ENCODE results near the gene SLC13A5. TPM values are rescaled to one million over a fixed set of nuclear protein-coding genes. Genes with fewer than 3 reads are reported as not detected.
"Not testable (repeated sequence)": the region's sequence is repeated elsewhere in the genome, so short reads cannot be mapped to it uniquely, and the experiment has no call there.

SLC13A5 gene
- total RNA-seq, 1 donor from 2014 or later, result not detected

GRCh38 chr17:6706499-6706898 is 6.7 kb downstream of the SLC13A5 start:
- Mint-ChIP-seq H3K9me3 (no peaks in the 10 kb centered on the region), H3K36me3 (ENCODE audit: low read depth) (no peaks in the 10 kb centered on the region), H3K4me1 (ENCODE audit: low read depth) (no peaks in the 10 kb centered on the region), H3K4me3 (ENCODE audit: low read depth) (no peak overlapping the region), H3K27ac (no peak overlapping the region), H3K27me3 (ENCODE audit: low read depth) (peaks cover 17% of the 10 kb centered on the region)
- intact Hi-C loops (cut with micrococcal nuclease), result no loop called here
- DNase-seq (ENCODE audit: low spot score), result no peak

DNA sequence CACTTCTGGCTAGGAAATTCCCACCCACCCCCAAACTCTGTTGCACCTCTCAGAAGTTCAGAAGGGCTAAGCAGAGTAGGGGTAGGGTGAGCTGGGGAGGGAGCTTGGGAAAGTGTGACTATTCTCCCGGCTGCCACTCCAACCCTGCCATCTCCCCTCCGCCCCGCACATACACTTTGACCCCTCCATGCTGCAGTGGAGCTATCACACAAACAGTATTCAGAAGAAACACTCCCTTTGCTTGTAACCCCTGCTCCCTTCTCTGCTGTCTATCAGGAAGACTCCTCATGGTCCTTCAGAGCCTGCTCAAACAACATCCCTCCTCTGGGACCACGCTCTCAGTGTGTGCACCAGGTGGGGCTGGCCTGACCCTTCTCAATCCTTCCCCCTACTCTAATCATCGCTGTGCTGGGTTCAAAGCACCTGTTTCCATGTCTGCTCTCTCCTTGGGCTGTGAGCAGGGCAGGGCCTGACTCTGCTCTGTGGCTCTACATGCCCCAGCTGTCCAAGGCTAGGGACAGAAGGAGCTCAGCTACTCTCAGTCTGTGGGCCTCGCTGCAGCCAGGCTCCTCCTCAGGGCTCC is 8.6 kb downstream of the SLC13A5 start:
- H3K36me3 Mint-ChIP-seq (ENCODE audit: low read depth), result no peaks in the 10 kb centered on the region
- H3K27ac Mint-ChIP-seq, result no peak overlapping the region
- H3K27me3 Mint-ChIP-seq (ENCODE audit: low read depth), result peaks cover 7% of the 10 kb centered on the region
- no peaks in the 10 kb centered on the region for H3K9me3 Mint-ChIP-seq
- no peak overlapping the region for H3K4me3 Mint-ChIP-seq (ENCODE audit: low read depth)
- DNase-seq (ENCODE audit: low spot score), result no peak
- no peaks in the 10 kb centered on the region for H3K4me1 Mint-ChIP-seq (ENCODE audit: low read depth)
- intact Hi-C loops (cut with micrococcal nuclease), result no loop called here

DNA sequence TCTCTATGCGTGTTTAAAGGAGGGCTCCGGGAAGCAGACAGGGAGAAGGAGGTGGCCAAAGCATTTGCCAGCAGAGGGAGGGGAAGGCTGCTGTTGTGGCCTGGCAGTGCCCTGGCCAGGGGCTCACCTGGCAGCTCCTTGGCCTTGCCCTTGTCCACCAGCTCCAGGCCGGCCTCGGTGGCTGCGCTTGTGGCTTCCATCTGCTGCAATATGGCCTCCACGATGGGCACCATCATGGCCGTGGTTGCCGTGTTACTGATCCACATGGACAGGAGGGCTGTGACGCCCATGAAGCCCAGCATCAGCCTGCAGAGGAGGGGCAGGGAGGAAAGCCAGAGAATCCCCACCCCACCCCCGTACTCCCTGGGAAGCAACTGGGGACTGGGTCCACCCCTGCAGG is 9.4 kb downstream of the SLC13A5 start:
- Mint-ChIP-seq H3K27ac (no peak overlapping the region), H3K36me3 (ENCODE audit: low read depth) (no peaks in the 10 kb centered on the region), H3K4me3 (ENCODE audit: low read depth) (no peak overlapping the region), H3K9me3 (no peaks in the 10 kb centered on the region), H3K4me1 (ENCODE audit: low read depth) (no peaks in the 10 kb centered on the region), H3K27me3 (ENCODE audit: low read depth) (peaks cover 5% of the 10 kb centered on the region)
- intact Hi-C loops (cut with micrococcal nuclease), result no loop called here
- no peak for DNase-seq (ENCODE audit: low spot score)

- Mint-ChIP-seq H3K27me3 (ENCODE audit: low read depth) (peaks cover 1% of the 10 kb centered on the region), H3K4me1 (ENCODE audit: low read depth) (no peaks in the 10 kb centered on the region), H3K36me3 (ENCODE audit: low read depth) (no peaks in the 10 kb centered on the region), H3K27ac (no peak overlapping the region), H3K9me3 (no peaks in the 10 kb centered on the region), H3K4me3 (ENCODE audit: low read depth) (no peak overlapping the region)
- no peak for DNase-seq (ENCODE audit: low spot score)
- intact Hi-C loops (cut with micrococcal nuclease), result no loop called here
Measured at GRCh38 chr17:6702567-6703215, 10.5 kb downstream of the SLC13A5 start.

GRCh38 chr17:6701719-6702118 is 11.4 kb downstream of the SLC13A5 start:
- no peak overlapping the region for H3K4me3 Mint-ChIP-seq (ENCODE audit: low read depth)
- peaks cover 1% of the 10 kb centered on the region for H3K27me3 Mint-ChIP-seq (ENCODE audit: low read depth)
- no peak for DNase-seq (ENCODE audit: low spot score)
- no peak overlapping the region for H3K27ac Mint-ChIP-seq
- H3K9me3 Mint-ChIP-seq, result no peaks in the 10 kb centered on the region
- H3K36me3 Mint-ChIP-seq (ENCODE audit: low read depth), result no peaks in the 10 kb centered on the region
- intact Hi-C loops (cut with micrococcal nuclease), result no loop called here
- H3K4me1 Mint-ChIP-seq (ENCODE audit: low read depth), result no peaks in the 10 kb centered on the region

GRCh38 chr17:6700948-6701307 is 12.2 kb downstream of the SLC13A5 start:
- no peaks in the 10 kb centered on the region for H3K4me1 Mint-ChIP-seq (ENCODE audit: low read depth)
- H3K9me3 Mint-ChIP-seq, result no peaks in the 10 kb centered on the region
- H3K27ac Mint-ChIP-seq, result no peak overlapping the region
- no peak overlapping the region for H3K4me3 Mint-ChIP-seq (ENCODE audit: low read depth)
- no peaks in the 10 kb centered on the region for H3K36me3 Mint-ChIP-seq (ENCODE audit: low read depth)
- peaks cover 1% of the 10 kb centered on the region for H3K27me3 Mint-ChIP-seq (ENCODE audit: low read depth)
- no peak for DNase-seq (ENCODE audit: low spot score)
- intact Hi-C loops (cut with micrococcal nuclease), result no loop called here

- Mint-ChIP-seq H3K4me1 (ENCODE audit: low read depth) (no peaks in the 10 kb centered on the region), H3K9me3 (no peaks in the 10 kb centered on the region), H3K4me3 (ENCODE audit: low read depth) (no peak overlapping the region), H3K27ac (no peak overlapping the region), H3K36me3 (ENCODE audit: low read depth) (no peaks in the 10 kb centered on the region), H3K27me3 (ENCODE audit: low read depth) (peaks cover 1% of the 10 kb centered on the region)
- DNase-seq (ENCODE audit: low spot score), result no peak
- intact Hi-C loops (cut with micrococcal nuclease), result no loop called here
Measured at GRCh38 chr17:6699997-6700947, 12.9 kb downstream of the SLC13A5 start.

DNA sequence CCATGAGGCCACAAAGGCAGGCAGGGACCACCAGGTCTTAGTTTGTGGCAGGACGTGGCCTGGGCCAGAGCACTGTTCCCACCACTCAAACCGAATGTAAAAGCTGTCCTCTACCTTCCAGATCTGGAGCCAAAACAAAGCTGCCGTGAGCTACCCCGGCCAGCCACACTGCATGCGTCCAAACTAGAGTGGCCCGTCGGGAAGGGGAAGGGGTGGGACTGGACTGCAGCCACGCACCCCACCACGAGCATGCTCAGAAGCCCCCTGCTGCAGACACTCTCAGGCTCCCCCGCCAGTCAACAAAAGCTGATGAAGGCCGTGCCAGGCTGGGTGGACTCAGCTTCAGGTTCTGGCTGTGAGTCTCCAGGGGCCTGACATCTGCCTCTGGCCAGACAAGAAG is 15.2 kb downstream of the SLC13A5 start:
- H3K4me1 Mint-ChIP-seq (ENCODE audit: low read depth), result no peaks in the 10 kb centered on the region
- no peak overlapping the region for H3K27ac Mint-ChIP-seq
- intact Hi-C loops (cut with micrococcal nuclease), result no loop called here
- H3K9me3 Mint-ChIP-seq, result no peaks in the 10 kb centered on the region
- peaks cover 7% of the 10 kb centered on the region for H3K27me3 Mint-ChIP-seq (ENCODE audit: low read depth)
- no peak overlapping the region for H3K4me3 Mint-ChIP-seq (ENCODE audit: low read depth)
- no peaks in the 10 kb centered on the region for H3K36me3 Mint-ChIP-seq (ENCODE audit: low read depth)
- DNase-seq (ENCODE audit: low spot score), result no peak

GRCh38 chr17:6696906-6697305 is 16.3 kb downstream of the SLC13A5 start:
- intact Hi-C loops (cut with micrococcal nuclease), result no loop called here
- H3K4me1 Mint-ChIP-seq (ENCODE audit: low read depth), result no peaks in the 10 kb centered on the region
- no peak for DNase-seq (ENCODE audit: low spot score)
- H3K27me3 Mint-ChIP-seq (ENCODE audit: low read depth), result peaks cover 9% of the 10 kb centered on the region
- H3K36me3 Mint-ChIP-seq (ENCODE audit: low read depth), result no peaks in the 10 kb centered on the region
- H3K27ac Mint-ChIP-seq, result no peak overlapping the region
- no peak overlapping the region for H3K4me3 Mint-ChIP-seq (ENCODE audit: low read depth)
- no peaks in the 10 kb centered on the region for H3K9me3 Mint-ChIP-seq

DNA sequence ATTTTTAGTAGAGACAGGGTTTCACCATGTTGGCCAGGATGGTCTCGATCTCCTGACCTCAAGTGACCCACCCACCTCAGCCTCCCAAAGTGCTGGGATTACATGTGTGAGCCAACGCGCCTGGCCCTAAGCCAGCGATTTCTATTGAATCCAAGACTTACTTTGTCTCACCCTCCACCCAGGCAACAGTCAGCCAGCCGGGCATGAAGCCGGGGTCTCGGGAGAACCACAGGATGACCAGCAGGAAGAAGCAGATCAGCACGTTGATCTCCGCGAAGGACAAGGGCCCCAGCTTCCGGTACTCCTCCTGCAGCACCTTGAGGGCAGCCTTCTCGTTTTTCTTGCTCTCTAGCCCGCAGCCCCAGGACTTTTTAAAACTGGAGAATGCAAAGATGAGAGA is 17.6 kb downstream of the SLC13A5 start:
- no peaks in the 10 kb centered on the region for H3K9me3 Mint-ChIP-seq

DNA sequence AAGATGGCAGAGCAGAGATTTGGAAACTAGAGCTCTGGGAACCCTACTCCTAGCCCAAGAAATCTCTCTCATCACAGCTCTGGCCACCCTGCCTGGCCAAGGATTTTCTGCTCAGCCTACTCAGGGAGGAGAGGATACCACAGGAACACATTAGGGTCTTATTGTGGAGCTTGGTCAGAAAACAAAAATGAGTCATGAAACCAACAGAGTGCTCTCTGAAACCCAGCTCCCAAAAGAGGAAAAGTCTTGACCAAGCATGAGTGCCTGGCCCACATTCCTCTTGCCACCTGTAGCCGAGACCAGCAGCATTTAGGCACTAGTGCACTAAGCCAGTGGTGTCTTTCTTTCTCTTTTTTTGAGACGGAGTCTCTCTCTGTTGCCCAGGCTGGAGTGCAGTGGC is 18.1 kb downstream of the SLC13A5 start:
- peaks cover 13% of the 10 kb centered on the region for H3K27me3 Mint-ChIP-seq (ENCODE audit: low read depth)
- intact Hi-C loops (cut with micrococcal nuclease), result no loop called here
- DNase-seq (ENCODE audit: low spot score), result no peak
- H3K4me3 Mint-ChIP-seq (ENCODE audit: low read depth), result no peak overlapping the region
- no peaks in the 10 kb centered on the region for H3K36me3 Mint-ChIP-seq (ENCODE audit: low read depth)
- no peaks in the 10 kb centered on the region for H3K4me1 Mint-ChIP-seq (ENCODE audit: low read depth)
- H3K9me3 Mint-ChIP-seq, result no peaks in the 10 kb centered on the region
- no peak overlapping the region for H3K27ac Mint-ChIP-seq

More for the DNA sequence above, 17.6 kb downstream of the SLC13A5 start:
- Mint-ChIP-seq H3K27ac (no peak overlapping the region), H3K4me1 (ENCODE audit: low read depth) (no peaks in the 10 kb centered on the region), H3K27me3 (ENCODE audit: low read depth) (peaks cover 13% of the 10 kb centered on the region), H3K36me3 (ENCODE audit: low read depth) (no peaks in the 10 kb centered on the region), H3K4me3 (ENCODE audit: low read depth) (no peak overlapping the region)
- no peak for DNase-seq (ENCODE audit: low spot score)
- intact Hi-C loops (cut with micrococcal nuclease), result no loop called here

- H3K27ac Mint-ChIP-seq; H3K4me1 Mint-ChIP-seq (ENCODE audit: low read depth); H3K4me3 Mint-ChIP-seq (ENCODE audit: low read depth); intact Hi-C loops (cut with micrococcal nuclease); H3K9me3 Mint-ChIP-seq; DNase-seq (ENCODE audit: low spot score); H3K36me3 Mint-ChIP-seq (ENCODE audit: low read depth): not testable (repeated sequence)
- H3K27me3 Mint-ChIP-seq (ENCODE audit: low read depth), result peaks cover 16% of the 10 kb centered on the region
Measured at GRCh38 chr17:6691958-6692357, 21.2 kb downstream of the SLC13A5 start.

GRCh38 chr17:6691546-6691945 is 21.6 kb downstream of the SLC13A5 start:
- Mint-ChIP-seq H3K27me3 (ENCODE audit: low read depth) (peaks cover 16% of the 10 kb centered on the region), H3K4me3 (ENCODE audit: low read depth) (no peak overlapping the region), H3K9me3 (no peaks in the 10 kb centered on the region)

More at GRCh38 chr17:6691546-6691945, 21.6 kb downstream of the SLC13A5 start:
- Mint-ChIP-seq H3K36me3 (ENCODE audit: low read depth) (no peaks in the 10 kb centered on the region), H3K27ac (no peak overlapping the region), H3K4me1 (ENCODE audit: low read depth) (no peaks in the 10 kb centered on the region)
- DNase-seq (ENCODE audit: low spot score), result no peak
- intact Hi-C loops (cut with micrococcal nuclease), result no loop called here
